ENCODE measurements around the gene DNAJB6. TPM values are rescaled to one million over a fixed set of nuclear protein-coding genes. Genes with fewer than 3 reads are reported as not detected.

The DNAJB6 gene
- total RNA-seq, 1 donor: 86.6 TPM

DNA sequence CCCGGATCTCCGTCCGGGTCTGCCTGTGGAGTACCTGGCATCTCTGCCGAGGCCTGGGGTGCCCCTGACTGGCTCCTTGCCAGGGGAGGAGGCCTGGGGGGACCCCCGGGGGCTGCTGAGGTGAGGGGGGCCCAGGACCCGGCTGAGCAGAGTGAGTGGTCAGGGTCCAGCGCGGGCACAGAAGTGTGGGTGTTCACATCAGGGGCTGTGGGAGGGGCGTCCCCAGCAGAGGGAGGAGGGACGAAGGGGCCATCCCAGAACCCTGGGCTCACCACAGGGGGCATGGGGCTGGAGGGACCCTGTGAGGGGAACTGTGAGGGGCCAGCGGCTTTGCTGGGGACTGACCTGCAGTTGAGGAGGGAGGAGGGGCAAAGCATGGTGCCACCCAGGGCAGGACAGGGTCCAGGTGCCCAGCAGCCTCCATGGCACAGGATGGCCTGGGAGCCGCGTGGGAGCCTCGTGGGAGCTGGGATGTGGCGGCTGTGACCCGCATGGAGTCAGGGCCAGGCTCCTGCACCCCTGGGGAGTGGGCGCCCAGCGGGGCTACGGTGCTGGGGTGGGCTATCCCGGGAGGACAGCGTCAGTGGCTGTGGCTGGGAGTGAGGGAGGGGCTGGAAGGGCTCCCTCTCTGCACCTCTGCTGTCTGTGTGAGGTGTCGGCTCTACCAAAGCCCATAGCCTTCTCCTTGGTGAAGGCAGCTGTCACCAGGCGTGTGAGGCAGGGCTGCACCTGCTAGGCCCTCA lies 91.2 kb downstream of the DNAJB6 start:
- TF ChIP-seq, protein P1, sequence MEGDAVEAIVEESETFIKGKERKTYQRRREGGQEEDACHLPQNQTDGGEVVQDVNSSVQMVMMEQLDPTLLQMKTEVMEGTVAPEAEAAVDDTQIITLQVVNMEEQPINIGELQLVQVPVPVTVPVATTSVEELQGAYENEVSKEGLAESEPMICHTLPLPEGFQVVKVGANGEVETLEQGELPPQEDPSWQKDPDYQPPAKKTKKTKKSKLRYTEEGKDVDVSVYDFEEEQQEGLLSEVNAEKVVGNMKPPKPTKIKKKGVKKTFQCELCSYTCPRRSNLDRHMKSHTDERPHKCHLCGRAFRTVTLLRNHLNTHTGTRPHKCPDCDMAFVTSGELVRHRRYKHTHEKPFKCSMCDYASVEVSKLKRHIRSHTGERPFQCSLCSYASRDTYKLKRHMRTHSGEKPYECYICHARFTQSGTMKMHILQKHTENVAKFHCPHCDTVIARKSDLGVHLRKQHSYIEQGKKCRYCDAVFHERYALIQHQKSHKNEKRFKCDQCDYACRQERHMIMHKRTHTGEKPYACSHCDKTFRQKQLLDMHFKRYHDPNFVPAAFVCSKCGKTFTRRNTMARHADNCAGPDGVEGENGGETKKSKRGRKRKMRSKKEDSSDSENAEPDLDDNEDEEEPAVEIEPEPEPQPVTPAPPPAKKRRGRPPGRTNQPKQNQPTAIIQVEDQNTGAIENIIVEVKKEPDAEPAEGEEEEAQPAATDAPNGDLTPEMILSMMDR (IDR thresholded peaks at IDR 0.05; ENCODE audit: insufficient read depth, low read length): no peak
- no peak for DNase-seq (ENCODE audit: low read depth)
- H3K4me3 ChIP-seq (ENCODE audit: low read depth, low read length): no peak overlapping the region

DNA sequence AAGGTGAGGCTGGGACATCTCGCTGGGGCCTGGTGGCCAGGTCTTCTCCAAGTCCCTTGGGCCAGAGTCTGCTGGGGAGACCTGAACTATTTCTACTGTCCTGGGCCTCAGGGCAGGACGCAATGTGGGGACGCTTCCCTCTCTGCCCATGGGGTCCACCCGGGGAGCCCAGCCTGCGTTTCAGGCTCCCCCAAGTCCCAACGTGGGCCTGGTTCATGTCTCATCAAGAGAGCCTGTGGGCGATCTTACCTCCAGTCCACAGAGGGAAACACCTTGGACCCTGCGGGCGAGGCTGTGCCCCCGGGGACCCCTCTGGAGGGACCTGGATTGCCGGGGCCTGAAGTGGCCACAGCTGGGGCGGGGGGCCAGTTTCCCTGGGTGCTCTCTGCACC lies 91.7 kb downstream of the DNAJB6 start:
- H3K4me3 ChIP-seq (ENCODE audit: low read depth, low read length): no peak overlapping the region
- TF ChIP-seq, protein P1 (IDR thresholded peaks at IDR 0.05; ENCODE audit: insufficient read depth, low read length): no peak

DNA sequence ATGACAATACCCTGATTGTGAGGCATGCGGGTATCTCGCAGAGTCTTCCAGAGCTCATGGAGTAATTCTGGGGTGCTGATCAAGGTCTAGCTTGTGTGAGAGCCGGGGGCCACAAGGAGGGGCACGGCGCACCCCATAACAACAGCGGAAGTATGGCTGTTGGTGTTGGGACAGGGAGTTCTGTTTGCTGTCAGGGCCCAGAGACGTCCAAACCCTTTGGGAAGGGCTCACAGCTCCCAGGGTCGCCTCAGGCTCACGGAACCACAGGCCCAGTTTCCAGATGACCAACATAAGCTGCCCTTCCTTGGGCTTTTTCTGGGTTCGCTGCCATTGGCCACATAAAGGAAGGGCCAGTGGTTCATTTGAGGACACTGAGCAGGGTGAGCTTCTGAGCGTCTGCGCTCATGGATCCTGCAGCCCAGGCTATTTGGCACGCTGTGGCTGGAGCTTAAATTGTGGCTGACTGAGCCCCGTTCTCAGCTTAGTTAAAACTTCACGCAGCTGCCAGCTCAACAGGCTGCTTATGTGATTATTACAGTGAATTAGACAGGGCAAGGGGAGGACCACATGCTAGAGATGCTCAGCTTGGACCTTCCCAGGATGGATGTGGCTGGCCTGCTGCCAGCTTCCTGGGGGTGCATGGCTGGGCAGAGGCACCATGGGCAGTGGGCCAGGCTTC lies 92.3 kb downstream of the DNAJB6 start:
- TF ChIP-seq, protein P1 (IDR thresholded peaks at IDR 0.05; ENCODE audit: insufficient read depth, low read length): no peak
- DNase-seq (ENCODE audit: low read depth): no peak

More for the DNA sequence above, 91.7 kb downstream of the DNAJB6 start:
- DNase-seq (ENCODE audit: low read depth): no peak

DNA sequence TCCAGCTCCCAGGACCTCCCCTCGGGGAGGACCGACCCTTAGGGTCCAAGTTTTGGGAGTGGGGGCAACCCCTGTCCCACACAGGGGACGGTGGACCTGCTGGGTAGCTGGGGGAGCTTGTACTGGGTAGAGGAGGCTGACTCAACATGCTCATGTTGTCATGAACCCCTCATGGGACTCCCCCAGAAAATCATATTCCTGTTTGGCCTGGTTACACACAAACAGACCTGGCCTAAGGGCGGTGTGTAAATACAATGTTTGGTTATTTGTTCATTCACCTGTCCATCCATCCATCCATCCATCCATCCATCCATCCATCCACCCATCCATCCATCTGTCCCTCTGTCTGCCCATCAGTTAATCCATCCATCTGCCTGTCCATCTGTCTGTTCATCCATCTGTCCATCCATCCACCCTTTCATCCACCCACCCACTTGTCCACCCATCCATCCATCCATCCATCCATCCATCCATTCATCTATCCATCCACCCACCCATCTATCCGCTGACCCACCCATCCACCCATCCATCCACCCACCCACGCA lies 92.9 kb downstream of the DNAJB6 start:
- TF ChIP-seq, protein P1 (IDR thresholded peaks at IDR 0.05; ENCODE audit: insufficient read depth, low read length): no peak
- DNase-seq (ENCODE audit: low read depth): no peak
- no peak overlapping the region for H3K4me3 ChIP-seq (ENCODE audit: low read depth, low read length)

More for the DNA sequence above, 92.3 kb downstream of the DNAJB6 start:
- no peak overlapping the region for H3K4me3 ChIP-seq (ENCODE audit: low read depth, low read length)

DNA sequence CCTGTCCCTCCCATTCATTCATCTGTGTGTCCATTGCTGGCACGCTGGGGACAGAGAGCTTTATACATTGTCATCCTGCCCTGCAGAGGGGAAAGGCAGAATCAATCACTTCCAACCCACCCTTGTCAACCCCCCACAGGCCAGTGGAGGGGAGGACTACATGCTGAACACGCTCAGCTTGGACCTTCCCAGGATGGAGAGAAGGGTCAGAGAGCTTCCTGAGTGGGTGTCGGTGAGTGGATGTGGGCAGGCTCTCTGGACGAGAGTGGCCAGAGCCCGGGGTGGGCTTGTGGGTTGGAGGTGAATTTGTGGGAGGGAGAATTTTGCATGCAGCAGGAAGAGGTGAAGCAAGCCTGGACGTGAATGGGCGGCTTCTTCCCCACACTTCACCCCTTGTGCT lies 93.9 kb downstream of the DNAJB6 start:
- DNase-seq (ENCODE audit: low read depth): no peak
- H3K4me3 ChIP-seq (ENCODE audit: low read depth, low read length): no peak overlapping the region
- TF ChIP-seq, protein P1 (IDR thresholded peaks at IDR 0.05; ENCODE audit: insufficient read depth, low read length): no peak

DNA sequence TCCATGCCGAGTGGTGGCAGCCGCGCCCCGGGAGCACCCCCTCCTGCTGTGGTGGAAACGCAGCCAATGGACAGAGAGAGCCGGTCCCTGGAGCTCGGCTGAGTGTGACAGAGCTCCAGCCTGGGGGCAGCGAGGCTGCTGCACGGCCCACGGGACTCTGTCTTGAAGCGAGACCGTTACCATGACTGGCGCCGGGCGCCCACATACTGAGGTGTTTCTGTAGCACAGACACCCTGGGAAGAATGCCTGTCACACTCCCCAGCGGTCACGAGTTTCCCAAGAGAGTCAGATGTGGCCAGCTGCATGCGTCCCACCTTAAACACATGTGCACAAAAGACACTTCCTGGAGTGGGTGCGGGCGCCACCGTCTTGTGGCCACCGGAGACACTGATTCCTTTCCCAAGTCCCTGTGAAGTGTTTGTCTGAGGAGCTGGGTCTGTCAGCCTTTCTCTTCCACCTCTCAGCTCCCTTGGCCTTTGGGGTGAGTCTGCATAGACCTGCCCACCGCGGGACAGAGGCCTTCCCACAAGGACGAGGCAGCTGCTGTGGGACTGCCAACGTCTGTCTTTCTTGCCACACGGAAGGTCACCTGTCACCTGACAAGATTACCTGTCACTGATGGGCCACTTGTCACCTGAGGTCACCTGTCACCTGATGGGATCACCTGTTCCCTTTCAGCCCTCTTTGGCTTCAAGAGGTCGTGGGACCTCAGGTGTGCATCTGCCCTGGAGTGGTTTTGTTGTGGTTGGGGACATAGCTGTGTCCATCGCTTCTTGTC lies 94.6 kb downstream of the DNAJB6 start:
- no peak for DNase-seq (ENCODE audit: low read depth)
- H3K4me3 ChIP-seq (ENCODE audit: low read depth, low read length): no peak overlapping the region
- TF ChIP-seq, protein P1 (IDR thresholded peaks at IDR 0.05; ENCODE audit: insufficient read depth, low read length): no peak
